Uterus (tissue), 2 donors: ENCODE measurements around the gene ASPHD2.

Experiments
- CTCF ChIP-seq, 4 experiments: fragments of 200-600 bp in 2 of 4; fragments of 450-650 bp in 2 of 4; sonication (generic) in 2 of 4; IDR thresholded peaks; one replicate each; pipeline ENCODE4 v1.5.1; 2016 to 2019; ENCODE audit warnings: antibody characterized with exemption in 4 of 4, mild to moderate bottlenecking in 2 of 4, moderate library complexity in 1 of 4
- POLR2A ChIP-seq, 2 donors: fragments of 450-650 bp; IDR thresholded peaks; one replicate each; pipeline ENCODE4 v1.6.1; 2016; ENCODE audit warnings: antibody characterized with exemption in 2 of 2, mild to moderate bottlenecking in 1 of 2, moderate library complexity in 1 of 2

- TF ChIP-seq CTCF (IDR thresholded peaks at IDR 0.05) (no peak), POLR2A (IDR thresholded peaks at IDR 0.05) (no peak)
Measured at GRCh38 chr22:26383968-26384556, 45.0 kb upstream of the ASPHD2 start.
